Pons (tissue), 1 donor: ENCODE results near the gene TRIP10.
"Not testable (repeated sequence)": the region's sequence is repeated elsewhere in the genome, so short reads cannot be mapped to it uniquely, and the experiment has no call there.

Source experiments
- DNase-seq: peaks from one replicate; pipeline ENCODE4 v3.0.0-alpha.2; 2016; ENCODE audit warnings: low spot score

The TRIP10 gene

GRCh38 chr19:6743714-6744380, 4.4 kb downstream of the TRIP10 start:
- no peak for DNase-seq

DNA sequence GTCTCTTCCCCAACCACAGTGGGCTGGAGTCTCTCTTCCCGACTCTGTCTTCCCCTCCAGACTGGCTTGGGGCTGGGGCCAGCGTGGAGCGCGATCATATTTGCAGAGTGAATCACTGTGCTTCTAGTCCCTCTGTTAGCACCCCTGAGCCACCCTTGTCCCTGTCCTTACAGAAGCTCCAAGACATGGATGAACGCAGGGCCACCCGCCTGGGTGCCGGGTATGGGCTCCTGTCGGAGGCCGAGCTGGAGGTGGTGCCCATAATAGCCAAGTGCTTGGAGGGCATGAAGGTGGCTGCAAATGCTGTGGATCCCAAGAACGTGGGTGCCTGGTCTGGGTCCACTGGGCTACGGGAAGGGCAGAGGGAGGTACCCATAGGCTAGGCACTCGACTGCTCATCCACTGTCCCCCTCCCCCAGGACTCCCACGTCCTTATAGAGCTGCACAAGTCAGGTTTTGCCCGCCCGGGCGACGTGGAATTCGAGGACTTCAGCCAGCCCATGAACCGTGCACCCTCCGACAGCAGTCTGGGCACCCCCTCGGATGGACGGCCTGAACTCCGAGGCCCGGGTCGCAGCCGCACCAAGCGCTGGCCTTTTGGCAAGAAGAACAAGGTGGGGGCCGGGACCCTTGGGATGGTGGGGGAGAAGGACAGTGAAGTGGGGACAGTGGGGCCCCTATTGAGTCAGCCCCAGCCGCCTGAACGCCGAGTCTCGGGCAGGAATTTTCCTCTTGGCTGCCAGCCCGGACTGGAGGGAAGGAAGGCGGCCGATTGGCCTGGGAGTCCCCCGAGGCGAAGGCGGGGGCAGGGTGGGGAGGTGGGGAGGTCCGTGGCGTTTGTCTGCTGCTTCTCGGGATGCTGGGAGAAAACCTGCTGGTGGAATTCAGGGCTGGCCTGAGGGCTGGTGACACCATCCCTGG, 5.2 kb downstream of the TRIP10 start:
- DNase-seq = no peak

DNA sequence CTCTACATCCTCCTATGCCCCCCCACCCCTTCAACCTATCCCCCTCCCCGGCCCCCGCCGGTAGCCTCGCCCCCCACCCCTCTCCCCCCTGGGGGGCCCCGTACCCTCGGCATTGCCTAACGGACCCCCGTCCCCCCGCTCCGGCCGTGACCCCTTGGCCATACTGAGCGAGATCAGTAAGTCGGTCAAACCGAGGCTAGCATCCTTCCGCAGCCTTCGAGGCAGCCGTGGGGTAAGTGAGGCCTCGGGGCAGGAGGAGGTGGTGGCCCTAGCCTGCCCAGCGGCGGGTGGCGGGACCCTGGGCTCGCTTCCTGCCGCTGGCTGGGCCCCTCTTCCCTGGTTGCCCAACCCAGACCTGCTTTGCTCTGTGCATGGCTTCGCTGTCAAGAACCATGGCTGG, 6.5 kb downstream of the TRIP10 start:
- no peak for DNase-seq

- DNase-seq = not testable (repeated sequence)
Measured at GRCh38 chr19:6748543-6748942, 9.1 kb downstream of the TRIP10 start.

DNA sequence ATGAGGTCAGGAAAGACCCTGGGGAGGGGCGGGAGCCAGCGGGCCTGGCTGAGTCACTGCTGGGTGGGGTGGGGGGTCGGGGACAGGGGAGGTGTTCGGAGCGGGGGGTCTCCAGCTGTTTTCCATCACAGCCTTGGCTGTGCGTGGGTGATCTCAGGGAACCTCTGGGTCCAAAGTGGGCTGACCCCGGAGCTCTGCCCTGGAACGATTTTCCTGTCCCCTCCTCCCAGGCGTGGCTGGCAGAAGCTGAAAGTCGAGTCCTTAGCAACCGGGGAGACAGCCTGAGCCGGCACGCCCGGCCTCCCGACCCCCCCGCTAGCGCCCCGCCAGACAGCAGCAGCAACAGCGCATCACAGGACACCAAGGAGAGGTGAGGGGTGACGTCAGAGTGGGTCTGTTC, 10.6 kb downstream of the TRIP10 start:
- DNase-seq = no peak

- no peak for DNase-seq
Measured at GRCh38 chr19:6751189-6751588, 11.7 kb downstream of the TRIP10 start.

DNA sequence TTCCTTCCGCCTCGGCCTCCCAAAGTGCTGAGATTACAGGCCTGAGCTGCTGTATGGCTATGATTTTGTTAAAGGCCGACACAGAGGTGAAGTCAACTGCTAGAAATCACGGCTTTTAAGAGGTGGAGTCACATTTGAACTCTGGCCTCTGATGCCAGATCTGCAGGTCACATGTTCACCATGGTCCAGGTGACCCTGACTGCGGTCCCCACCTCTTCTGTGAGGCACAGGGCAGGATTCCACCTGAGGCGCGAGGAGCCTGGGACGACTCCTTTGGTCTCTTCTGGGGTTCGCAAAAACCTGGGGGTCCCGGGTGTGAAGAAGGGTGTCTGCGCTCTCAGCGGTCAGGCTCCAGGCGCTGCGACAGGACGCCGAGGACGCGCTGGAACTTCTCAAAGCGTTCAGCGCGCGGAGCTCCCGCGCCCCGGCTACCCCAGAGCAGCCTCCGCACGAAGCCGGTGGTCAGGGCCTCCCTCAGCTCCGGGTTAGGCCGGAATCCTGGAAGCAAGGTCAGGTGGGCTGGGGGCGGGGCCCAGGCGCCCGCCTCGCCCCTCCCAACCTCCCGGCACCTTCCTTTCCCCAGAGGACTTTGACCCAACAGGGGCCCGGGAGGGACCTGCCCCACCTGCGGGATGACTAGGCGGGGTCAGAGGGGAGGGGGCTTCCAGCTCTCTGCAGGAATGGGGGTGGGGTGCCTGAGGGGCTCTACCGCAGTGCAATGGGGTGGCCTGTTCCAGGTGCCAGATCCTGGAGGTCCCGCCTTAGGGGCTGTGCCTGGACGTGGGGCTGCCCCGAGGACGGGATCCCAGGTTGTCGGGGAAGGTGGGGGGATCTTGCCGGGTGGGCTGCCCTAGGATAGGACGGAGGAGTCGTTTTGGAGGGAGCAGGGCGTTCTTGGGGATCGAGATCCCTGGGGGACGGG, 13.0 kb downstream of the TRIP10 start:
- DNase-seq = no peak

DNA sequence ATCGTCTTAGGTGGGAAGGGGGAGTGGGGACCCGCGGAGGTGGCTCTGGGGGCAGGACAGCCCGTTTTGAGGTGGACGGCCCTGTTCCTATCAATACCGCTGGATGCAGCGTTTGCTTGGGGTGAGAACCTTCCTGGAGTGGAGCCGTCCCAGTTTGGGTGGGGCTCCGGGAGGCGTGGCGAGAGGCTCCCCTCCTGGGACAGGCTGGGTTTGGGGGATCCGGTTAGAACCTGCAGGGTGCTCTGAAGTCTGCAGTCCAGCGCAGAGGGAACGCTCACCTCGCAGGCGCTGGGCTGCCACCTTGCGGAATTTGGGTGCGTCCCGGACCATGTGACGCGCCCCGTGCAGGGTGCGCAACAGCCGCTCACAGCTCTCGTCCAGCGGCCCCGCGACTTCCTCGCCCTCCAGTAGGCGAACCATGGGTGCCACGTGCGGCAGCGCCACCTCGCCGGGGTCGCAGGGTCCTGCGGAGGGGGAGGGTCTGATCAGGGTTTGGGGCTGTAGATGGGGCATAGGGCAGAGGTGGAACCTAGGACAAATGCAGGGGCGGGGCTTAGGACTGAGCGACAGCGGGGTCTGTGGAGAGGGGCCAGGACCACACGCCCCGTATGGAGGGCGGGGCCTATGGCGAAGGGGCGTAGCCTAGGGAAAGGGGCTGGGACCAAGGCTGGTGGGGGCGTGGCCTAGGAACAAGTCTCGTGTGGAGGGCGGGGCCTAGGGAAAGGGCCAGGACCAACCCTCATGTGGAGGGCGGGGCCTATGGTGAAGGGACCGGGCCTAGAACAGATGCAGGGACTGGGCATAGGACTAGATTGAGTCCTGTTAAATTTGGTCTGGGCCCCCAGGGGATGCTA, 13.9 kb downstream of the TRIP10 start:
- DNase-seq = no peak

DNA sequence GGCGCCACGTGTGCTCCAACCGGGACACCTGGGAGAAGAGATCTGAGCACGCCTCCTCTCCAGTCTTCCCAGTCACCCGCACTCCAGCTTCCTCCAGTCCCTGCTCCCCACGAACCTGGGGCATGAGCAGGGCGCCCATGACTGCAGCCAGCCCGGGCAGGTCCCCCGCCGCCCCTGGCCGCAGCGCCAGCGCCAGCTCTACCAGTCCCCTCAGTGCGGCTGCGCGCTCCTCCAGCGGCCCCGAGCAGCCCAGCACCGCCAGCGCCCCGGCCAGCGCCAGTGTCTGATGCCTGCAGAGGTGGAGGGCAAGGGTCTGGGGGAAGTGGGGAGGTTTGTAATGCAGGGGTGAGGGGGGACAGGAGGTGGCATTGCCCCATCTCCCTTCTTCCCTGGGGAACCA, 14.7 kb downstream of the TRIP10 start:
- no peak for DNase-seq

GRCh38 chr19:6754653-6755463, 15.4 kb downstream of the TRIP10 start:
- no peak for DNase-seq

GRCh38 chr19:6760606-6761005, 21.1 kb downstream of the TRIP10 start:
- DNase-seq = no peak

- no peak for DNase-seq
Measured at GRCh38 chr19:6761053-6761676, 21.7 kb downstream of the TRIP10 start.

DNA sequence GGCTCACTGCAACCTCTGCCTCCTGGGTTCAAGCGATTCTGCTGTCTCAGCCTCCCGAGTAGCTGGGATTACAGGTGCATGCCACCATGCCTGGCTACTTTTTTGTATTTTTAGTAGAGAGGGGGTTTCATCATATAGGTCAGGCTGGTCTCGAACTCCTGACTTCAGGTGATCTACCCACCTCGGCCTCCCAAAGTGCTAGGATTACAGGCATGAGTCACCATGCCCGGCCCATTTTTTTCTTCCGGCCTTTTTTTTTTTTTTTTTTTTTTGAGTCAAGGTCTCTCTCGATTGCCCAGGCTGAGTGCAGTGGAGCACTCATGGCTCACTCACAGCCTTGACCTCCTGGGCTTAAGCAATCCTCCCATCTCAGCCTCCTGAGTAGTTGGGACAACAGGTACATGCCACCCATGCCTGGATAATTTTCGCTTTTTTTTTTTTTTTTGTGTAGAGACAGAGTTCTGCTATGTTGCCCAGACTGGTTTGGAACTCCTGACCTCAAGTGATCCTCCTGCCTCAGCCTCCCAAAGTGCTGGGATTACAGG, 22.8 kb downstream of the TRIP10 start:
- not testable (repeated sequence) for DNase-seq

DNA sequence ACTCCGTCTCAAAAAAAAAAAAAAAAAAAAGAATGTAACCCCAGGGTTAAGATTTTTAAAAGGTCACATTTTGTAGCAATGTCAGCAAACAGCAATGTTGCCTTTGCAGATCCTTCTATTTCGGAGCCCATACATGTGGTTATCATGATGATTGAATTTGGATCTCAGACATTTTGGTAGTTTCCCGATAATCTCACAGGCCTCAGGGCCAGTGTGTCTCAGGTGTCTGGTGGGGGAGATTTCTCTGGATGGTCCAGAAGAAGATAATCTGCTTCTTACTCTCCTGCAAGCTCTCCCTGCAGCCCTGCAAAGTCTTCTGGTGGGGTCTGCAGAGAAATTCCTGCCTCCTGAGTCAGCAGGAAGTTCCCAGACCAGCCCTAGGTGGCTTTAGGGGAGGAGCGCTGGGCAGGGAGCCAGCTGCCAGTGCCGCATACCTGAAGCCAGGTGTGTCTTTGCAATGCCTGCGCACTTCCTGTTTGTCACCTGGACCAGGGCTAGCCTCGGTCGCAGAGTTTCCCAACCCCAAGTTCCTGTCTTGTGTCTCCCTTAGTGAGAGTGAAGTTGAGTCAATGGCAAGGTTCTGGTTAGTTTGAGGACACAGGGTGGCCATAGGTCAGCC, 26.4 kb downstream of the TRIP10 start:
- DNase-seq = no peak

- DNase-seq = no peak
Measured at GRCh38 chr19:6766357-6767080, 27.0 kb downstream of the TRIP10 start.

GRCh38 chr19:6767081-6767356, 27.5 kb downstream of the TRIP10 start:
- DNase-seq = no peak

- no peak for DNase-seq
Measured at GRCh38 chr19:6767357-6768235, 28.1 kb downstream of the TRIP10 start, which contains the start of gene SH2D3A. Gene SH2D3A (minus strand): TSS chr19:6767435. CDS start chr19:6763748, 3,687 bp downstream.
